Neural progenitor cell (in vitro differentiated cells): ENCODE measurements around the gene RAD51D. TPM values are rescaled to one million over a fixed set of nuclear protein-coding genes. Genes with fewer than 3 reads are reported as not detected.
A peak's percentile ranks its signal among the peaks of the same experiment; 100 is the strongest.

ENCODE experiments used
- DNase-seq: peaks from one replicate; pipeline ENCODE4 v3.0.0-alpha.2; 2016; ENCODE audit warnings: low spot score
- H2AFZ ChIP-seq: fragments of 200-600 bp; sonication (generic); replicated peaks from 2 replicates; pipeline ENCODE4 v1.6.1; 2016; ENCODE audit warnings: antibody characterized with exemption
- H3F3A ChIP-seq: fragments of 200-600 bp; sonication (generic); 2 replicates; pipeline ENCODE4 v1.6.1; 2016; ENCODE audit warnings: antibody characterized with exemption, low read depth
- H3K27ac ChIP-seq: fragments of 200-600 bp; sonication (generic); 2 replicates; pipeline ENCODE4 v1.5.1; 2016; ENCODE audit warnings: mild to moderate bottlenecking
- H3K27me3 ChIP-seq: fragments of 200-600 bp; sonication (generic); 2 replicates; pipeline ENCODE4 v1.6.1; 2016; ENCODE audit warnings: mild to moderate bottlenecking, moderate library complexity
- H3K36me3 ChIP-seq: fragments of 200-600 bp; sonication (generic); 2 replicates; pipeline ENCODE4 v1.5.1; 2016
- H3K4me1 ChIP-seq: fragments of 200-600 bp; sonication (generic); 2 replicates; pipeline ENCODE4 v1.6.1; 2016; ENCODE audit warnings: mixed run types
- H3K4me2 ChIP-seq: fragments of 200-600 bp; sonication (generic); 2 replicates; pipeline ENCODE4 v1.6.1; 2016
- H3K4me3 ChIP-seq: fragments of 200-600 bp; sonication (generic); 2 replicates; pipeline ENCODE4 v1.5.1; 2016
- H3K79me2 ChIP-seq: fragments of 200-600 bp; sonication (generic); 2 replicates; pipeline ENCODE4 v1.6.1; 2016; ENCODE audit warnings: low read depth
- H3K9ac ChIP-seq: fragments of 200-600 bp; sonication (generic); 2 replicates; pipeline ENCODE4 v1.6.1; 2016
- H3K9me3 ChIP-seq: fragments of 200-600 bp; sonication (generic); 2 replicates; pipeline ENCODE4 v1.5.1; 2016; ENCODE audit warnings: low read depth
- H4K20me1 ChIP-seq: fragments of 200-600 bp; sonication (generic); 2 replicates; pipeline ENCODE4 v1.6.1; 2016; ENCODE audit warnings: low read depth
- H3K27ac Mint-ChIP-seq: 3 replicates; pipeline ENCODE4 v1.8.0; 2021; ENCODE audit warnings: mixed read lengths
- H3K27me3 Mint-ChIP-seq: 2 replicates; pipeline ENCODE4 v1.8.0; 2022; ENCODE audit warnings: low read depth, mild to moderate bottlenecking, inconsistent platforms, moderate library complexity, mixed read lengths; ENCODE audit not compliant: insufficient read depth
- H3K36me3 Mint-ChIP-seq: 3 replicates; pipeline ENCODE4 v1.8.0; 2021; ENCODE audit warnings: mixed read lengths
- H3K4me1 Mint-ChIP-seq: 3 replicates; pipeline ENCODE4 v1.8.0; 2021; ENCODE audit warnings: mixed read lengths
- H3K4me3 Mint-ChIP-seq: 3 replicates; pipeline ENCODE4 v1.8.0; 2021; ENCODE audit warnings: mild to moderate bottlenecking, moderate library complexity, mixed read lengths
- H3K9me3 Mint-ChIP-seq: 3 replicates; pipeline ENCODE4 v1.8.0; 2020; ENCODE audit warnings: mixed read lengths
- EZH2 ChIP-seq: fragments of 200-600 bp; sonication (generic); IDR thresholded peaks from 2 replicates; pipeline ENCODE4 v1.6.1; 2017; ENCODE audit warnings: antibody characterized with exemption, mild to moderate bottlenecking, moderate library complexity
- EZH2phosphoT487 ChIP-seq: fragments of 200-600 bp; sonication (generic); IDR thresholded peaks from 2 replicates; pipeline ENCODE4 v1.6.1; 2017; ENCODE audit warnings: antibody characterized with exemption
- total RNA-seq: library from RNA; depleted of rRNA; stranded (reverse); fragments of >200 nt; gene quantifications from 2 replicates; pipeline ENCODE4 v1.2.3, GENCODE V29; 2015; ENCODE audit warnings: low replicate concordance
- TF ChIP-seq, protein P1 (sequence below): fragments of 200-600 bp; sonication (generic); IDR thresholded peaks from 2 replicates; pipeline ENCODE4 v1.5.1; 2017; ENCODE audit warnings: antibody characterized with exemption, mild to moderate bottlenecking

The RAD51D gene
- total RNA-seq, 1 donor from 2014 or later: 9.0 TPM

DNA sequence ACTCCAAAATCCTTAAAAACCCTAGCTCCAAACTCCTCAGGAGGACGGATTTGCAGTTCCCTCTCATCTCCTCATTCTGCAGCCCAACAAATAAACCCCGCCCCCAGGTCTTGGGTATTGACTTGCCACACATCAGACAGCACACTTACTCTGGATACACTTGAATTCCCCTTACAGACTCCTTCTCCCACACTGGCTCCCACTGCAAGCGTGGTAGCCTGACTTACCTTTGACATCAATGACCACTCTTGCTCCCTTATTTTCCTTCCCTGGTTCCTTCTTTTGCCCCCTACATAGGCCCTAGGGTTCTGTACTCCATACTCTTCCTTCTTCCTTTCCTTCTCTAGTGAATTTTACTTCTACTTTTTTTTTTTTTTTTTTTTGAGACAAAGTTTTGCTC lies 63.6 kb downstream of the RAD51D start:
- H3K36me3 ChIP-seq: no peaks in the 10 kb centered on the region
- peak; percentile 29 for DNase-seq
- TF ChIP-seq EZH2 (no peak), EZH2phosphoT487 (no peak)
- TF ChIP-seq, protein P1, sequence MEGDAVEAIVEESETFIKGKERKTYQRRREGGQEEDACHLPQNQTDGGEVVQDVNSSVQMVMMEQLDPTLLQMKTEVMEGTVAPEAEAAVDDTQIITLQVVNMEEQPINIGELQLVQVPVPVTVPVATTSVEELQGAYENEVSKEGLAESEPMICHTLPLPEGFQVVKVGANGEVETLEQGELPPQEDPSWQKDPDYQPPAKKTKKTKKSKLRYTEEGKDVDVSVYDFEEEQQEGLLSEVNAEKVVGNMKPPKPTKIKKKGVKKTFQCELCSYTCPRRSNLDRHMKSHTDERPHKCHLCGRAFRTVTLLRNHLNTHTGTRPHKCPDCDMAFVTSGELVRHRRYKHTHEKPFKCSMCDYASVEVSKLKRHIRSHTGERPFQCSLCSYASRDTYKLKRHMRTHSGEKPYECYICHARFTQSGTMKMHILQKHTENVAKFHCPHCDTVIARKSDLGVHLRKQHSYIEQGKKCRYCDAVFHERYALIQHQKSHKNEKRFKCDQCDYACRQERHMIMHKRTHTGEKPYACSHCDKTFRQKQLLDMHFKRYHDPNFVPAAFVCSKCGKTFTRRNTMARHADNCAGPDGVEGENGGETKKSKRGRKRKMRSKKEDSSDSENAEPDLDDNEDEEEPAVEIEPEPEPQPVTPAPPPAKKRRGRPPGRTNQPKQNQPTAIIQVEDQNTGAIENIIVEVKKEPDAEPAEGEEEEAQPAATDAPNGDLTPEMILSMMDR: no peak
- H3K9ac ChIP-seq: no peak overlapping the region
- no peaks in the 10 kb centered on the region for H4K20me1 ChIP-seq
- Mint-ChIP-seq H3K36me3 (peaks cover 3% of the 10 kb centered on the region), H3K27ac (no peak overlapping the region), H3K27me3 (peaks cover 2% of the 10 kb centered on the region), H3K4me1 (peaks cover 6% of the 10 kb centered on the region), H3K9me3 (no peaks in the 10 kb centered on the region), H3K4me3 (no peak overlapping the region)
- no peaks in the 10 kb centered on the region for H3K27me3 ChIP-seq
- no peak overlapping the region for H3K27ac ChIP-seq
- no peak overlapping the region for H2AFZ ChIP-seq
- H3K9me3 ChIP-seq: no peaks in the 10 kb centered on the region
- H3F3A ChIP-seq: no peaks in the 10 kb centered on the region
- H3K4me2 ChIP-seq: no peak overlapping the region
- no peak overlapping the region for H3K4me3 ChIP-seq
- H3K79me2 ChIP-seq: no peaks in the 10 kb centered on the region
- peaks cover 22% of the 10 kb centered on the region for H3K4me1 ChIP-seq

DNA sequence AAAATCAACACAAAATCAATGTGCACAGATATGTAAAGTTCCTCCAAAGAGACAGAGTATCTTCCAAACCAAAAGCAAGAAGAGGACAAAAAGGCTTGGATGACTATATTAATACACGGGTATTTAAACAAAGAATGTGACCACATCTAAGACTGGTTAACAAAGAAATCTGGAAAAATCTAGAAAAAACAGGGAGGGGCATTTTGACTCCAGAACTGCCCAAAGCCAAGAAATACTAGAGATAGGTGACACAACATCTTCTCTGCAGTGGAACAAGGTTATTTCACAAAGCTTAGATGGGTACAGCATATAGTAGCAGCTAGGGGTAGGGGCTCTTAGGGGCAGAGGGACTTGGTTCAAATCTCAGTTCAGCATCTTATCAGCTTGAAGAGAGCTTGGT lies 66.5 kb downstream of the RAD51D start:
- Mint-ChIP-seq H3K36me3 (no peaks in the 10 kb centered on the region), H3K9me3 (no peaks in the 10 kb centered on the region), H3K4me1 (peaks cover 14% of the 10 kb centered on the region), H3K4me3 (no peak overlapping the region), H3K27me3 (peaks cover 2% of the 10 kb centered on the region), H3K27ac (no peak overlapping the region)
- H3F3A ChIP-seq: peaks cover 14% of the 10 kb centered on the region
- no peaks in the 10 kb centered on the region for H4K20me1 ChIP-seq
- H3K36me3 ChIP-seq: no peaks in the 10 kb centered on the region
- no peak for DNase-seq
- no peak overlapping the region for H3K4me2 ChIP-seq
- peaks cover 39% of the 10 kb centered on the region for H3K4me1 ChIP-seq
- no peaks in the 10 kb centered on the region for H3K27me3 ChIP-seq
- no peak overlapping the region for H3K27ac ChIP-seq
- no peaks in the 10 kb centered on the region for H3K9me3 ChIP-seq
- H3K9ac ChIP-seq: no peak overlapping the region
- H3K4me3 ChIP-seq: no peak overlapping the region
- no peaks in the 10 kb centered on the region for H3K79me2 ChIP-seq
- TF ChIP-seq EZH2 (no peak), EZH2phosphoT487 (no peak)
- TF ChIP-seq, protein P1: no peak
- no peak overlapping the region for H2AFZ ChIP-seq

DNA sequence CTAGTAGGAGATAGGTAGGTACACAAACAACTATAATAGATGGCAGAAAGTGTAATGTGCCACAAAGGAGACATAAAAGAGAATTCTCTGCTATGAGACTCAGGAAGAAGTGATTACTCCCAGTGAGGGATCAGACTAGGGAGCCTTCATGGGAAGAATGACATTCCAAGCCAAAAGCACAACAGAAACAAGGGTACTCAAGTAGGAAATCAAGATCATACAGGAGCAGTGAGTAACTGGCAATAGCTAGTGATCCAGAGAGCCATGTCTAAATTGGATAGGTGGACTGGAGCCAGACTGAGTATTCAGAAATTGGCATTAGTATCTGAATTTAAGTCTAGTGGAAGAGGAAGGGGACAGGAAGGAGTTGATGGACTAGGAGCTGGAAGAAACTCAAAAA lies 66.9 kb downstream of the RAD51D start:
- Histone ChIP-seq H3K36me3 (no peaks in the 10 kb centered on the region), H3K4me1 (peaks cover 41% of the 10 kb centered on the region), H3K4me2 (no peak overlapping the region), H2AFZ (no peak overlapping the region), H3K9me3 (no peaks in the 10 kb centered on the region), H3K9ac (no peak overlapping the region), H3K79me2 (no peaks in the 10 kb centered on the region), H3K4me3 (no peak overlapping the region), H3F3A (peaks cover 17% of the 10 kb centered on the region), H3K27me3 (no peaks in the 10 kb centered on the region), H3K27ac (no peak overlapping the region), H4K20me1 (no peaks in the 10 kb centered on the region)
- Mint-ChIP-seq H3K4me1 (peaks cover 14% of the 10 kb centered on the region), H3K4me3 (no peak overlapping the region), H3K9me3 (no peaks in the 10 kb centered on the region), H3K27ac (no peak overlapping the region), H3K36me3 (no peaks in the 10 kb centered on the region), H3K27me3 (peaks cover 2% of the 10 kb centered on the region)
- DNase-seq: no peak
- TF ChIP-seq, protein P1: no peak
- no peak for TF ChIP-seq EZH2
- TF ChIP-seq EZH2phosphoT487: no peak
